Dermis microvascular lymphatic vessel endothelial cell (primary cell): Measurements from ENCODE around the gene SPG21. TPM values are rescaled to one million over a fixed set of nuclear protein-coding genes. Genes with fewer than 3 reads are reported as not detected.

Experiments used
- total RNA-seq: library from RNA; depleted of rRNA; stranded (reverse); fragments of >200 nt; gene quantifications from 2 replicates; pipeline ENCODE4 v1.2.1, GENCODE V29; 2014

The SPG21 gene
- total RNA-seq, 1 donor from 2014 or later, result 52.0 TPM

Other genes with a start within 250 kb of the SPG21 start
- gene RBPMS2, start 214.3 kb downstream of the SPG21 start, total RNA-seq, result under 0.01 and 0.25 TPM in 2 replicates
- gene PIF1, start 164.3 kb downstream of the SPG21 start, total RNA-seq, result 4.4 and 9.0 TPM in 2 replicates
- 57.4 and 112 TPM in 2 replicates for gene PLEKHO2, start 148.0 kb downstream of the SPG21 start, total RNA-seq
- gene ANKDD1A, start 78.0 kb downstream of the SPG21 start, total RNA-seq, result 6.0 and 11.8 TPM in 2 replicates
- gene MTFMT, start 39.7 kb upstream of the SPG21 start, total RNA-seq, result 12.7 and 17.1 TPM in 2 replicates
- gene SLC51B, start 55.5 kb upstream of the SPG21 start, total RNA-seq, result not detected in 2 replicates
- not detected in 2 replicates for gene RASL12, start 78.1 kb upstream of the SPG21 start, total RNA-seq
- not detected in 2 replicates for gene KBTBD13, start 86.8 kb upstream of the SPG21 start, total RNA-seq
- 0.77 and 3.8 TPM in 2 replicates for gene UBAP1L, start 125.3 kb upstream of the SPG21 start, total RNA-seq
- gene PDCD7, start 143.9 kb upstream of the SPG21 start, total RNA-seq, result 9.9 and 13.0 TPM in 2 replicates
- 28.6 and 33.5 TPM in 2 replicates for gene CLPX, start 195.4 kb upstream of the SPG21 start, total RNA-seq
- gene CILP, start 221.6 kb upstream of the SPG21 start, total RNA-seq, result under 0.01 TPM in 1 of 2 replicates, not detected in the other